HepG2 (cell line): Measurements from ENCODE around the gene TMC4. TPM values are rescaled to one million over a fixed set of nuclear protein-coding genes. Genes with fewer than 3 reads are reported as not detected.

ENCODE experiments used
- HOXA3 ChIP-seq: sonication (generic); formaldehyde crosslinking; IDR thresholded peaks from 2 replicates; pipeline ENCODE4 v1.5.0; 2020; ENCODE audit warnings: missing genetic modification reagents
- HOXD1 ChIP-seq: sonication (generic); formaldehyde crosslinking; IDR thresholded peaks from 2 replicates; pipeline ENCODE4 v1.5.0; 2020; ENCODE audit warnings: missing genetic modification reagents
- KAT2B ChIP-seq: fragments of 150-350 bp; IDR thresholded peaks from 2 replicates; pipeline ENCODE4 v1.6.1; 2014; ENCODE audit warnings: low read depth, low read length, borderline replicate concordance
- MXI1 ChIP-seq: IDR thresholded peaks from 3 replicates; pipeline ENCODE4 v1.6.1; 2012; ENCODE audit warnings: low read depth, low read length, inconsistent platforms, borderline replicate concordance
- PATZ1 ChIP-seq: sonication (generic); formaldehyde crosslinking; IDR thresholded peaks from 2 replicates; pipeline ENCODE4 v1.4.0; 2020; ENCODE audit warnings: missing genetic modification reagents
- POLR2AphosphoS5 ChIP-seq: IDR thresholded peaks from 2 replicates; pipeline ENCODE4 v1.6.1; 2012; ENCODE audit warnings: low read depth, low read length
- RARG ChIP-seq: sonication (generic); formaldehyde crosslinking; IDR thresholded peaks from 2 replicates; pipeline ENCODE4 v1.4.0; 2020; ENCODE audit warnings: low read depth, mild to moderate bottlenecking, missing genetic modification reagents
- SIN3B ChIP-seq: fragments of 150-350 bp; IDR thresholded peaks from 2 replicates; pipeline ENCODE4 v1.6.1; 2014; ENCODE audit warnings: low read length
- SP1 ChIP-seq, 2 experiments: fragments of 450-650 bp in 1 of 2; sonication (generic) in 1 of 2; formaldehyde crosslinking in 1 of 2; IDR thresholded peaks; 2 replicates each; pipeline versions ENCODE4 v1.4.0 to v1.6.1; 2016 to 2020; ENCODE audit warnings: missing genetic modification reagents in 1 of 2
- SPEN ChIP-seq: sonication (generic); formaldehyde crosslinking; IDR thresholded peaks from 2 replicates; pipeline ENCODE4 v1.5.1; 2020; ENCODE audit warnings: low read depth, mild to moderate bottlenecking, missing genetic modification reagents
- UBTF ChIP-seq: sonication (generic); formaldehyde crosslinking; IDR thresholded peaks from 2 replicates; pipeline ENCODE4 v1.4.0; 2020; ENCODE audit warnings: mild to moderate bottlenecking, missing genetic modification reagents
- ZNF10 ChIP-seq: sonication (generic); formaldehyde crosslinking; IDR thresholded peaks from 2 replicates; pipeline ENCODE4 v1.4.0; 2020; ENCODE audit warnings: mild to moderate bottlenecking, low read depth, missing genetic modification reagents, borderline replicate concordance
- ZNF282 ChIP-seq: fragments of 450-650 bp; IDR thresholded peaks from 2 replicates; pipeline ENCODE4 v1.6.1; 2018; ENCODE audit not compliant: partially characterized antibody
- ZNF318 ChIP-seq: sonication (generic); formaldehyde crosslinking; IDR thresholded peaks from 2 replicates; pipeline ENCODE4 v1.4.0; 2020; ENCODE audit warnings: mild to moderate bottlenecking, missing genetic modification reagents
- ZNF337 ChIP-seq: sonication (generic); formaldehyde crosslinking; IDR thresholded peaks from 2 replicates; pipeline ENCODE4 v1.5.1; 2020; ENCODE audit warnings: missing genetic modification reagents, low read depth, mild to moderate bottlenecking, borderline replicate concordance
- ZNF605 ChIP-seq: sonication (generic); formaldehyde crosslinking; IDR thresholded peaks from 2 replicates; pipeline ENCODE4 v1.8.0; 2022; ENCODE audit warnings: mild to moderate bottlenecking, missing genetic modification reagents
- polyA plus RNA-seq, 8 experiments: library from polyadenylated mRNA; depleted of rRNA in 3 of 8; stranded (reverse) in 7 of 8; unstranded in 1 of 8; fragments of >200 nt; fragmentation: Illumina TruSeq in 4 of 8; extraction: Trizol in 4 of 8; gene quantifications; 2 replicates each; pipeline versions ENCODE4 v1.2.1 to v1.2.3, GENCODE V29; 2011 to 2016; ENCODE audit warnings: low read depth in 4 of 8, missing spikeins in 1 of 8, mixed read lengths in 1 of 8; ENCODE audit not compliant: insufficient read depth in 1 of 8
- total RNA-seq, 5 experiments: library from RNA; depleted of rRNA; stranded (reverse); fragments of >200 nt; fragmentation: Illumina TruSeq; extraction: Trizol; gene quantifications; 2 replicates each; pipeline ENCODE4 v1.2.3, GENCODE V29; 2016; ENCODE audit warnings: low read depth in 1 of 5

TMC4 gene
- total and polyA plus RNA-seq, 2 of the 13 experiments (the other 11 are each of a cell fraction or from before 2014, with no cell fraction given), result 0.13 to 0.24 TPM

GRCh38 chr19:54136864-54137698 lies 35.9 kb downstream of the TMC4 start (continued):
- TF ChIP-seq HOXD1 (CRISPR knock-in tag) (no peak), UBTF (CRISPR knock-in tag) (0 out of 2 replicates have a peak, but pooled peaks have one; percentile 3), SPEN (CRISPR knock-in tag) (peak; percentile 35; the same call in 1 of the 2 replicates), ZNF337 (CRISPR knock-in tag) (no peak), ZNF282 (no peak), KAT2B (no peak), HOXA3 (CRISPR knock-in tag) (peak; percentile 16; the same call in 1 of the 2 replicates), POLR2AphosphoS5 (peak; percentile 93), SIN3B (no peak), RARG (CRISPR knock-in tag) (no peak), PATZ1 (CRISPR knock-in tag) (no peak), ZNF318 (CRISPR knock-in tag) (0 out of 2 replicates have a peak, but pooled peaks have one; percentile 57), ZNF605 (CRISPR knock-in tag) (no peak), SP1 (IDR thresholded peaks at IDR 0.05) (peak; percentile 61), SP1 (CRISPR knock-in tag; IDR thresholded peaks at IDR 0.05) (peak; percentile 84), ZNF10 (CRISPR knock-in tag) (no peak), MXI1 (peak; percentile 9; the same call in 1 of the 3 replicates)
